Measurements from ENCODE around the gene BLACAT1. TPM values are rescaled to one million over a fixed set of nuclear protein-coding genes. Genes with fewer than 3 reads are reported as not detected.

The BLACAT1 gene
- total RNA-seq, 1 donor from 2014 or later: 0.07 TPM

GRCh38 chr1:205441318-205441633 is 14.6 kb downstream of the BLACAT1 start:
- TF ChIP-seq CTCF (IDR thresholded peaks at IDR 0.05): no peak
- ChIA-PET CTCF (interaction anchor here (0.8 to 2.0 kb wide), 7 partner anchors 10 to 106 kb away, joined by 3 to 10 read pairs (median 3); no protein-coding TSS in a partner anchor), POLR2A (interaction anchor here (0.6 to 1.7 kb wide), 5 partner anchors 14 to 161 kb away, joined by 3 to 4 read pairs (median 4); partner anchors contain the start of gene BLACAT1)
- ATAC-seq (ENCODE audit: low read depth) (no peak), DNase-seq (no peak)
- intact Hi-C loops (cut with micrococcal nuclease): loop anchor here (2.0 kb wide), 1 partner anchor 18 kb away; no protein-coding TSS in a partner anchor
- Mint-ChIP-seq H3K27ac (peak overlapping the region; percentile 79), H3K9me3 (no peaks in the 10 kb centered on the region), H3K4me1 (peaks cover 52% of the 10 kb centered on the region), H3K36me3 (ENCODE audit: low read depth) (no peaks in the 10 kb centered on the region), H3K27me3 (no peaks in the 10 kb centered on the region), H3K4me3 (peak overlapping the region; percentile 82)

GRCh38 chr1:205440476-205441317 is 15.1 kb downstream of the BLACAT1 start:
- peaks cover 58% of the 10 kb centered on the region for H3K4me1 Mint-ChIP-seq
- peak; percentile 41 for DNase-seq
- intact Hi-C loops (cut with micrococcal nuclease): loop anchor here (2.0 kb wide), 1 partner anchor 18 kb away; no protein-coding TSS in a partner anchor
- no peak for TF ChIP-seq CTCF (IDR thresholded peaks at IDR 0.05)
- H3K27ac Mint-ChIP-seq: peak overlapping the region; percentile 79
- H3K9me3 Mint-ChIP-seq: no peaks in the 10 kb centered on the region
- H3K4me3 Mint-ChIP-seq: peak overlapping the region; percentile 82
- ATAC-seq (ENCODE audit: low read depth): peak; percentile 84
- no peaks in the 10 kb centered on the region for H3K27me3 Mint-ChIP-seq
- no peaks in the 10 kb centered on the region for H3K36me3 Mint-ChIP-seq (ENCODE audit: low read depth)
- ChIA-PET POLR2A (interaction anchor here (0.6 to 1.7 kb wide), 5 partner anchors 15 to 161 kb away, joined by 3 to 4 read pairs (median 4); partner anchors contain the start of gene BLACAT1), CTCF (interaction anchor here (0.7 to 2.0 kb wide), 8 partner anchors 9 to 105 kb away, joined by 3 to 10 read pairs (median 3); no protein-coding TSS in a partner anchor)

- H3K36me3 Mint-ChIP-seq (ENCODE audit: low read depth): no peaks in the 10 kb centered on the region
- intact Hi-C loops (cut with micrococcal nuclease): loop anchor here (2.0 kb wide), 1 partner anchor 19 kb away; no protein-coding TSS in a partner anchor
- POLR2A ChIA-PET: interaction anchor here (1.7 kb wide), 1 partner anchor 16 kb away, joined by 4 read pairs; no protein-coding TSS in a partner anchor
- no peaks in the 10 kb centered on the region for H3K27me3 Mint-ChIP-seq
- CTCF ChIA-PET: interaction anchor here (1.2 to 2.0 kb wide), 2 partner anchors 45 to 105 kb away, joined by 3 to 10 read pairs; no protein-coding TSS in a partner anchor
- TF ChIP-seq CTCF (IDR thresholded peaks at IDR 0.05): no peak
- DNase-seq: no peak
- H3K4me1 Mint-ChIP-seq: peaks cover 64% of the 10 kb centered on the region
- H3K4me3 Mint-ChIP-seq: no peak overlapping the region
- H3K9me3 Mint-ChIP-seq: no peaks in the 10 kb centered on the region
- H3K27ac Mint-ChIP-seq: no peak overlapping the region
- no peak for ATAC-seq (ENCODE audit: low read depth)
These were observed 15.7 kb downstream of the BLACAT1 start for GRCh38 chr1:205440121-205440475.

- H3K4me1 Mint-ChIP-seq: peaks cover 70% of the 10 kb centered on the region
- ATAC-seq (ENCODE audit: low read depth) (no peak), DNase-seq (no peak)
- ChIA-PET CTCF (no interaction called here), POLR2A (no interaction called here)
- no peak overlapping the region for H3K4me3 Mint-ChIP-seq
- H3K36me3 Mint-ChIP-seq (ENCODE audit: low read depth): no peaks in the 10 kb centered on the region
- intact Hi-C loops (cut with micrococcal nuclease): loop anchor here (1.0 kb wide), 1 partner anchor 14 kb away; no protein-coding TSS in a partner anchor
- TF ChIP-seq CTCF (IDR thresholded peaks at IDR 0.05): no peak
- no peaks in the 10 kb centered on the region for H3K9me3 Mint-ChIP-seq
- H3K27me3 Mint-ChIP-seq: no peaks in the 10 kb centered on the region
- no peak overlapping the region for H3K27ac Mint-ChIP-seq
These were observed 17.4 kb downstream of the BLACAT1 start for GRCh38 chr1:205438213-205439158.

All from activated B cell treated with CpG ODN at 0.5 μM for 24 hours (primary cell).